A549 (cell line): ENCODE data around the gene FOXO1.

Source experiments
- CHD2 ChIP-seq: fragments of 150-350 bp; IDR thresholded peaks from 2 replicates; pipeline ENCODE4 v1.6.1; 2014; ENCODE audit warnings: low read length; ENCODE audit not compliant: partially characterized antibody
- CTCF ChIP-seq: fragments of >200 bp; sonication (Bioruptor Twin); formaldehyde crosslinking; IDR thresholded peaks from 3 replicates; pipeline ENCODE4 v1.5.1; 2016
- ELK1 ChIP-seq: fragments of 150-350 bp; IDR thresholded peaks from 2 replicates; pipeline ENCODE4 v1.6.1; 2014; ENCODE audit warnings: low read depth, mild to moderate bottlenecking, low read length
- EP300 ChIP-seq, 2 experiments: fragments of >200 bp; sonication (Bioruptor Twin); formaldehyde crosslinking; IDR thresholded peaks; 2 replicates in 1 of 2; 3 replicates in 1 of 2; pipeline ENCODE4 v1.6.1; 2016 to 2017
- FOSL2 ChIP-seq, 2 experiments: fragments of 450-650 bp in 1 of 2; fragments of >200 bp in 1 of 2; sonication (Bioruptor Twin) in 1 of 2; formaldehyde crosslinking; IDR thresholded peaks; 2 replicates each; pipeline versions ENCODE4 v1.5.0 to v1.6.1; 2016 to 2020; ENCODE audit warnings: mild to moderate bottlenecking in 1 of 2, moderate library complexity in 1 of 2
- HMGXB4 ChIP-seq: fragments of 250-450 bp; sonication (Bioruptor Pico); IDR thresholded peaks from 2 replicates; pipeline ENCODE4 v1.5.0; 2021; ENCODE audit warnings: mild to moderate bottlenecking, moderate library complexity, borderline replicate concordance
- HOXB13 ChIP-seq: fragments of 250-450 bp; sonication (Bioruptor Pico); IDR thresholded peaks from 2 replicates; pipeline ENCODE4 v1.5.0; 2020; ENCODE audit warnings: low read depth, mild to moderate bottlenecking, moderate library complexity
- HOXB5 ChIP-seq: fragments of 250-450 bp; sonication (Bioruptor Pico); IDR thresholded peaks from 2 replicates; pipeline ENCODE4 v1.5.0; 2020; ENCODE audit warnings: mild to moderate bottlenecking, moderate library complexity
- NR3C1 ChIP-seq: fragments of >200 bp; sonication (Bioruptor Twin); formaldehyde crosslinking; IDR thresholded peaks from 3 replicates; pipeline ENCODE4 v1.6.1; 2017
- POLR2A ChIP-seq: IDR thresholded peaks from 2 replicates; pipeline ENCODE4 v1.6.1; 2012; ENCODE audit warnings: mild to moderate bottlenecking, low read length
- POLR2AphosphoS2 ChIP-seq: conservative IDR thresholded peaks from 2 replicates; pipeline ENCODE4 v1.6.1; 2012; ENCODE audit warnings: low read length, improper control_type of control experiment, inconsistent platforms
- RFX5 ChIP-seq: fragments of 450-650 bp; IDR thresholded peaks from 2 replicates; pipeline ENCODE4 v1.7.1; 2014; ENCODE audit warnings: antibody characterized with exemption, mild to moderate bottlenecking, moderate library complexity
- RNF2 ChIP-seq: fragments of 200-600 bp; sonication (generic); IDR thresholded peaks from 2 replicates; pipeline ENCODE4 v1.6.1; 2016; ENCODE audit warnings: low read depth, mild to moderate bottlenecking, antibody characterized with exemption, moderate library complexity, borderline replicate concordance

- TF ChIP-seq CTCF (no peak), EP300 (IDR thresholded peaks at IDR 0.05) (no peak), RFX5 (no peak), POLR2AphosphoS2 (no peak), FOSL2 (IDR thresholded peaks at IDR 0.05) (no peak), FOSL2 (CRISPR knock-in tag; IDR thresholded peaks at IDR 0.05) (no peak), ELK1 (no peak), HMGXB4 (CRISPR knock-in tag) (no peak), CHD2 (no peak), RNF2 (no peak), NR3C1 (no peak), POLR2A (no peak), HOXB5 (no peak), HOXB13 (CRISPR knock-in tag) (no peak)
Observed at GRCh38 chr13:40597735-40598365, 68.6 kb downstream of the FOXO1 start.
